Measurements from ENCODE around the gene SH3GLB2.

SH3GLB2 gene

GRCh38 chr9:129028192-129028966 lies at the start of gene SH3GLB2:
Gene SH3GLB2 (minus strand): TSS chr9:129028331. CDS start chr9:129028154, 177 bp downstream.
- DNase-seq (ENCODE audit: low spot score), result peak; percentile 92

- no peak for DNase-seq (ENCODE audit: low spot score)
Observed at GRCh38 chr9:129077236-129077635, 49.1 kb upstream of the SH3GLB2 start.

GRCh38 chr9:129076640-129077037 lies 48.5 kb upstream of the SH3GLB2 start:
- DNase-seq (ENCODE audit: low spot score), result no peak

DNA sequence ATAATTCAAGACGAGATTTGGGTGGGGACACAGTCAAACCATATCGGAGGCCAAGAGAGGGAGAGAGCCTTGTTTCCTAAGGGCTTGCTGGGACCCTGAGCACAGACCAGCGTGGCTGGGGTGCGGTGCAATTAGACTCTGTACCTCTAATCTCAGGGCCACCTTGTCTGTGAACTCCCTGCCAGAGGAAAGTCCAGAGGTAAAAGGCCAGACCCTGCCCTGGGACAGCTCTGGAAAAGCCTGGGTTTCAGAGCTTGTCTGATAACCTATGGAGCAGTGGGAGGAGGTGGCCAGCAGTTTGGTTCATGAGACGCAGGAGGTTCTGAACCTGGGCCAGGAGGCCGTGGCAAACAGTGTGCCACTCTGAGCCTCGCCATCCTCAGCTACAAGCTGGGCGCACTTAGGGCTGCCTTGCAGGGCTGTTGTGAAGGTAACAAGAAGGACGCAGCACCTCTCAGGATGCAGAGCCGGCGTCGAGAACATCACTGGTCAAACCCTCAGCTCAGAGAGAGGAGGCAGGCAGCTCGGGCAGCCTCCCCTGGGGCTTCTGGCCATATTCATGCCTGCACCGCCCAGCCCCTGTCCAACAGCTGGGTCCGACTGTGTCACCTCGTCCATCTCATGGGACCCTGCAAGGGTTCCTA lies 48.0 kb upstream of the SH3GLB2 start:
- DNase-seq (ENCODE audit: low spot score), result no peak

DNA sequence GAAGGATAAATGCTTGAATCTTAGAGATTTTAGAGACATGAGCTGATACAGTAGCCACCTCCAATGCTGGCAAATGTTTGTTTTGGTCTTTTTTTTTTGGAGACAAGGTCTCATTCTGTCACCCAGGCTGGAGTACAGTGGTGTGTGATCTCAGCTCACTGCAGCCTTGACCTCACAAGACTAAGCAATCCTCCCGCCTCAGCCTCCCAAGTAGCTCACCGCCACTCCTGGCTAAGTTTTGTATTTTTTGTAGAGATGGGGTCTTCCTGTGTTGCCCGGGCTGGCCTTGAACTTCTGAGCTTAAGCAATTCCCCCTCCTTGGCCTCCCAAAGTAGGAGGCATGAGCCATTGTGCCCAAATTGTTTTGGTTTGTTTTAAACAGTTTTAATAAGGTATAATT lies 46.0 kb upstream of the SH3GLB2 start:
- DNase-seq (ENCODE audit: low spot score), result no peak

DNA sequence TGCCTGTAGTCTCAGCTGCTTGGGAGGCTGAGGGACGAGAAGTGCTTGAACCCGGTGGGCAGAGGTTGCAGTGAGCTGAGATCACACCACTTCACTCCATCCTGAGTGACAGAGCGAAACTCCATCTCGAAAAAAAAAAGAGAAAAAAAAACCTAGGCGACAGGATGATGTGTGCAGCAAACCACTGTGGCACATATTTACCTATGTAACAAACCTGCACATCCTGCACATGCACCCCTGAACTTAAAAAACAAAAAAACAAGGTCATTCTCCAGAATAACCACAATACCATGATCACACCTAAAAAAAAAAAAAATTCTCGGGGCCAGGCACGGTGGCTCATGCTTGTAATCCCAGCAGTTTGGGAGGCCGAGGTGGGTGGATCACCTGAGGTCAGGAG lies 45.3 kb upstream of the SH3GLB2 start:
- peak; percentile 29 for DNase-seq (ENCODE audit: low spot score)

- DNase-seq (ENCODE audit: low spot score), result no peak
Observed at GRCh38 chr9:129072171-129072570, 44.0 kb upstream of the SH3GLB2 start.

DNA sequence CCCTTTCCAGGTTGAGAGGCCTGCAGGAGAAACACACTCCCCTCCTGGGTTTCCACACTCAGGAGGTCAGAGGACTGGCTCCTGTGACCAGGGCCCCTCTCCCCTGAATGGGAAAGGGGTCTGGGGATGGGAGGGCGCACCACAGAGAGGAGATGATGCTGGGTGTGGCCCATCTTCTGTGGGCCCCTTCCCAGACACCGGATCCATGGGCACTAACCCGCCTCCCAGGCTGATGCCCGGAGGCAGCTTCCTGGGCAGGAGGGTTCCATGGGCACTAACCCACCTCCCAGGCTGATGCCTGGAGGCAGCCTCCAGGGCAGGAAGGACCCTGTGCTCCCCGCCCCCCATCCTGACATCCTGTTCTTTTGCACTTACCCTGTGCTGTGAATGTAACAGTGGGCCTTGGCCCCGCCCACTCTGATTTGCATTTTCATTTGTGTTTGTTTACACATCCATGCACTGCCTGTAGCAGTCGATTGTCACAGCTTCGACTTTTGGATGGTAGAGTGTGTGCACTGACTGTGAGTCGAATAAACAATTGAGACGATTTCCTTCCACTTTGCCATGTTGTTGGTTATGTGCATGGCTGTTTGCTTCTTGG lies 43.5 kb upstream of the SH3GLB2 start:
- peak; percentile 30 for DNase-seq (ENCODE audit: low spot score)

DNA sequence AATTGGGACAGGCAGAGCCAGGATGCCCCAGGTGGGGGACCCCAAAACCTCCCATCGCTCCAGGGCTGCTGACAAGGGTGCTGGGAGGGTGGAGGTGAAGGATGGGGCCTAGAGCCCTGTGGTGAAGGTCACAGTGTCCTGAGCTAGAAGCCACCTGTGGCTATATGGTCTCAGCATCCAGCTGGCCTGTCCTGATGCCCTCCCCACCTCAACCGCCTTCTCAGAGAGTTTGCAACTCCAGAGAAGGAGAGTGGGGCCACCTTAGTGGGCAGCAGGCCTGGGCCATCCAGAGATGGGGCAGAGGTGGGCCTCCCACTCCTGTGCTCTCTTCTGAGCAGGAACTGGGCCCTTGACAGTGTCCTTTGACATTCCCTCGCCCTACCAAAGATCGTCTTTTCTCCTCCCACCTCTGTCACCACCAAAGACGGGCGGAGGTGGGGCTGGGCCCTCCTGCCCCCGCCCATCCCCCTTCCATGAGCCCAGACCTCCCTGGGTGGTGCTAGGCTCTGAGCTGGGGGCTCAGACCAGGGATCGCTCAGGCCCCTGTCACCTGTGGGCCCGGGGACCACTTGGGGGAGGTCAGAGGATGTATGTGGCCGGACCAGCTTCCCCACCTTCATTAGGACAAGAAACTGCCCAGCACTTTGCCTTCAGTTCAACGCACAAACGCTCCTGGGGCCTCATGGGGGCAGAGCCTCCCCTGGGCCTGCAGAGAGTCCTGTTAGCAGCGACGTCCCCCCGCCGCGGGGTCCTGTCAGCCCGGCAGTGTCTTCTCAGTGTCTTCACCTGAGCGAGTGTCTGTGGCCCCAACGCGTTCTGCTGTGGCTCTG lies 42.8 kb upstream of the SH3GLB2 start:
- no peak for DNase-seq (ENCODE audit: low spot score)

DNA sequence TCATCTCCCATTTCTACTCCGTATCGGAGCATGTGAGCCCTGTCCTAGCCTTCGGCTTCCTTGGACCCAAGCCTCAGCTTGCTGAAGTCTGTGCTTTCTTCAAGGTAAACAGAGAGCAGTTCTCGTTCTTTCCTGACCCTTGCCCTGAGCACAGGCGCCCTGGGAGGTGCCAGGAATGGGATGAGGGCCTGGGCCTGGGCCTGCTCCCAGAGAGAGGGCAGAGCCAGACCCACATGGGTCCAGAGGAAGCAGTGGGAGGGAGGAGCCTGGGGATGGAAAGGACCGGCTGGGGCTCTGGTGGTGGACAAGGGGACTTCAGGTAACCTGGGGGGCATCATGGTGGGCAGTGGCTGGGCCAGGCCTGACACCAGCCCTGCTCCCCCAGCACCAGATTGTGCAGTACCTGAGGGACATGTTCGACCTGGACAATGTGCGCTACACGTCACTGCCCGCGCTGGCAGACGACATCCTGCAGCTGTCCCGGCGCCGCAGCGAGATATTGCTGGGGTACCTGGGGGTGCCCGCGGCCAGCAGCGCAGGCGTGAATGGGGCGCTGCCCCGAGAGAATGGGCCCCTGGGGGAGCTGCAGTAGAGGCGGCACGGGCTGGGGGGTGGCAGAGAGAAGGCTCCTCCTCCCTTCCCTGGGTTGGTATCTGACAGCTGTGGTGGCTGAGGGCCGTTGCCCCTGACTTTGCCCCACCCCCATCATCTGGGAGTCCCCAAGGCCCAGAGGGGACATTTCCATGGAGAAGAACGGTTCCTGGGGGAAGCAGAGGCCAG lies 41.9 kb upstream of the SH3GLB2 start:
- no peak for DNase-seq (ENCODE audit: low spot score)

GRCh38 chr9:129068990-129069861 lies 41.1 kb upstream of the SH3GLB2 start:
- peak; percentile 66 for DNase-seq (ENCODE audit: low spot score)

DNA sequence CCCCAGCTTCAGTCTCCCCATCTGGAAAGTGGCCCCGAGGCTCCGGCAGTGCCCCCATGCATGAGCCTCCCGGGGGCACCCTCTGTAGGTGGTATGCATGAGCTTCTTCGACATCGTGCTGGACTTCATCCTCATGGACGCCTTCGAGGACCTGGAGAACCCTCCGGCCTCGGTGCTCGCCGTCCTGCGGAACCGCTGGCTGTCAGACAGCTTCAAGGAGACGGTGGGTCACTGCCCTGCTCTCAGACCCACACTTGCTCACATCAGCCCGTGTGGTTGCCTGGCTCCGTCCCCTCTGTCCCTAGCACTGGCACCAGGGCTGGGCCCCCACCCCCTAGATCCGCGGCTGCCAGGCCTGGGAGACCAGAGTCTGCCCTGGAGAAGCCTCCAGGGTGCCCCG lies 40.0 kb upstream of the SH3GLB2 start:
- no peak for DNase-seq (ENCODE audit: low spot score)

DNA sequence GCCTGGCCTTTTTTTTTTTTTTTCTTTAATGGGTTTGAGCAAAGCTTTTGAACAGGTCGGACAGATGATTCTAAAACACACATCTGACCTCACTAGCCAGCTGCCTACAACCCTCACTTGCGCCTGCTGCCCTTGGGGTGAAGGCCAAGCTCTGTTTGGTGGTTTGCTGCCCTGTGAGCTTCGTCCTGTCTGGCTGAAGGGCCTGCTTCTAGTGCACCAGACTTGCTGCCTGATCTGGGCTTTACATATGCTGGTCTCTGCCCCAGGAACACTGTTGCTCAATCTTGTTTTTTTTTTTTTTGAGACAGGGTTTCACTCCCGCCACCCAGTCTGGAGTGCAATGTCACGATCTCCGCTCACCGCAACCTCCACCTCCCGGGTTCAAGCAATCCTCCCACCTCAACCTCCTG lies 36.4 kb upstream of the SH3GLB2 start:
- no peak for DNase-seq (ENCODE audit: low spot score)

GRCh38 chr9:129063061-129063460 lies 34.9 kb upstream of the SH3GLB2 start:
- no peak for DNase-seq (ENCODE audit: low spot score)

DNA sequence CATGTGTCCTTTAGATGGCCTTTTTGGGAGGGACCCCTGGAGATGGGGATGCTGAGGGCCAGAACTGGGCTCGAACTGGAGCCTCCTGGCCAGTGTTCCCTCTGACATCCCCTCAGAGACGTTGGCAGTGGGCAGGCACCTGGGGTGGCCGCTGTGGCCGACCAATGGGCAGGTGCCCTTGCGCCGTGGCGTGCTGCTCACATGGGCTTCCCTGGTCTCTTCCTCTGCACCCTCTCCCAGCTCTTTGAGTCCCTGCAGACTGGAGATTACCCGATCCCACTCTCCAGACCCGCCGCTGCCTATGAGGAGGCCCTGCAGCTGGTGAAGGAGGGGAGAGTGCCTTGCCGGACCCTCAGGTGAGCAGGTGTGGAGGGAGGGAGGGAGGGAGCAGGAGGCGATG lies 32.9 kb upstream of the SH3GLB2 start:
- no peak for DNase-seq (ENCODE audit: low spot score)

DNA sequence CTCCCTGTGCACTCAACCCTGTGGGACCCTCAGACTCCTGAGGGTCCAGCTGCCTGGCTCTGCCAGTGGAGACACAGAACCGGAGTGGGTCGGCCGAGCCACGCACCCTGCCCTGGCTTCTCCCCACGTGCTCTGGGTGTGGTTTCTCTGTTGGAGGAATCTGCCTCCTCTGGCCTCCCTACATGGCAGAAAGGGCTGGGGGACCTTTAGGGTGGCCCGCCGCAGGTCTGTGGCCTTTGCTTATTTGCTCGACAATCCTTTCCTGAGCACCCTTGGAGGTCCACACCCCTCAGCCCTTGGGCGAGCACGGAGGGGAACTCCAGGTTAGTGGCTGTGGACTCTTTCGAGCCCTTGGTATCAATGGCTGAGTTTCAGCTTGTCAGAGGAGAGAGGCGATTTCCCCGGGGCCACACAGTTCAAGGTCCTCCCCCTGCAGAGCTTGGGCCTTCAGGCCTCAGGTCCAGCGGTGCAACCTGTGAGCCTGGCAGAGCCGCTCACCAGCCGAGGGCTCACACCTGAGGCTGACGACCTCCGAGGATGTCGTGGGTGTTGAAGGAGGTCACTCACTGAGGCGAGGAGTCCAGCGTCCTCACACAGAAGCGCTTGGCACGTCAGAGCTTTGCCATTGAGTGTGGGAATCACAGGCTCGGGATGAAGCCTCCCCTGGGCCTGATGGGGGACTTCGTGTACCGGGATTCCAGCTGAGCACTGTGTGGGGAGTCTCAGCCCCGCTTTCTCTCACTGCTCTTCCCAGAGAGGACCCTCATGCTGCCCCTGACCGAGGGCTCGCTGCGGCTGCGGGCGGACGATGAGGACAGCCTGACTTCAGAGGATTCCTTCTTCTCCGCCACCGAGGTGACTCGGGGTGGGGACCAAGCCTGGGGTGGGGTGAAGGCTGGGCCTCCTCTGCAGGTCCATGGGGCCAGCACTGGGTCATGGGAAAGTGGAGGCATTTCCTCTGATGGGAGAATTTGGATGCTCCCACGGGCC lies 32.0 kb upstream of the SH3GLB2 start:
- DNase-seq (ENCODE audit: low spot score), result no peak

GRCh38 chr9:129058965-129059795 lies 31.0 kb upstream of the SH3GLB2 start:
- no peak for DNase-seq (ENCODE audit: low spot score)

DNA sequence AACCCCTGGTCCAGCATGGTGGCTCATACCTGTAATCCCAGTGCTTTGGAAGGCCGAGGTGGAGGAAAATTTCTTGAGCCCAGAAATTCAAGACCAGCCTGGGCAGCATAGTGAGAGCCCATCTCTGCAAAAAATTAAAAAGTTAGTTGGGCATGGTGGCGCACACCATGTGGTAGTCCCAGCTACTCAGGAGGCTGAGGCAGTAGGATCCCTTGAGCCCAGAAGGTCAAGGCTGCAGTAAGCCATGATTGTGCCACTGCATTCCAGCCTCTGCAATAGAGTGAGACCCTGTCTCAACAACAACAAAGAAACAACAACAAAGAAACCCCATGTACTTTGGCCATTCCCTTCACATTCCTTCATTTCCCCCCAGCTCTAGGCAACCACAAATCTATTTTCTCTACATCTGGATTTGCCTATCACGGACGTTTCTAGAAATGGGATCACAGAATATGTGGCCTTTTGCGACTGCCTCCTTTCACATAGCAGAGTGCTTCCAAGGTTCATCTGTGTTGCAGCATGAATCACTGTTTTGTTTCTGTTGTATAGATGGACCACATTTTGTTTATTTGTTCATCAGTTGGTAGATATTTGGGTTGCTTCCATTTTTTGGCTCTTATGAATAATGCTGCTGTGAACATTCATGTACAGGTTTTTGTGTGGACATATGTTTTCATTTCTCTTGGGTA lies 26.2 kb upstream of the SH3GLB2 start:
- no peak for DNase-seq (ENCODE audit: low spot score)

All from CD4-positive, alpha-beta T cell treated with Interleukin-6 at 100 ng/mL for 8 hours (primary cell).